PC-9 (cell line): ENCODE measurements around the gene POMZP3.
"Not testable (repeated sequence)": the region's sequence is repeated elsewhere in the genome, so short reads cannot be mapped to it uniquely, and the experiment has no call there.

ENCODE experiments used
- CTCF ChIP-seq: fragments of 200-600 bp; sonication (generic); conservative IDR thresholded peaks from 2 replicates; pipeline ENCODE4 v1.6.1; 2017; ENCODE audit warnings: mixed run types, antibody characterized with exemption, mild to moderate bottlenecking, moderate library complexity
- EZH2 ChIP-seq: fragments of 200-600 bp; sonication (generic); IDR thresholded peaks from 2 replicates; pipeline ENCODE4 v1.8.0; 2017; ENCODE audit warnings: antibody characterized with exemption, low read depth

GRCh38 chr7:76597288-76597687, 29.8 kb downstream of the POMZP3 start:
- not testable (repeated sequence) for TF ChIP-seq CTCF, EZH2
